NCI-H748 treated with DMSO at 0.1 percent for 48 hours (cell line): ENCODE data around the gene GDPD5.

Experiments
- DNase-seq: peaks from one replicate; lab custom pipeline; 2025; lab: John Stamatoyannopoulos, UW

The GDPD5 gene

GRCh38 chr11:75536786-75537641 is 11.3 kb upstream of the GDPD5 start:
- no peak for DNase-seq

- no peak for DNase-seq
These were observed 9.3 kb upstream of the GDPD5 start for GRCh38 chr11:75535071-75535470.

GRCh38 chr11:75534259-75535069 is 8.7 kb upstream of the GDPD5 start:
- DNase-seq, result peak; percentile 44

- DNase-seq, result no peak
These were observed 8.1 kb upstream of the GDPD5 start for GRCh38 chr11:75533896-75534258.

GRCh38 chr11:75532200-75533048 is 6.7 kb upstream of the GDPD5 start:
- DNase-seq, result peak; percentile 62

- no peak for DNase-seq
These were observed 5.6 kb upstream of the GDPD5 start for GRCh38 chr11:75531325-75531724.

- DNase-seq, result no peak
These were observed 4.8 kb upstream of the GDPD5 start for GRCh38 chr11:75530577-75530976.

GRCh38 chr11:75527938-75528735 is 2.4 kb upstream of the GDPD5 start:
- no peak for DNase-seq

- DNase-seq, result no peak
These were observed 1.4 kb upstream of the GDPD5 start for GRCh38 chr11:75527130-75527529.

GRCh38 chr11:75526192-75526541 is 426 bp upstream of the GDPD5 start:
- DNase-seq, result no peak

- no peak for DNase-seq
These were observed 892 bp downstream of the GDPD5 start for GRCh38 chr11:75524665-75525432.

GRCh38 chr11:75523811-75524664 is 1.7 kb downstream of the GDPD5 start:
- DNase-seq, result no peak

GRCh38 chr11:75523189-75523588 is 2.6 kb downstream of the GDPD5 start:
- no peak for DNase-seq

GRCh38 chr11:75522286-75523044 is 3.3 kb downstream of the GDPD5 start:
- no peak for DNase-seq

GRCh38 chr11:75520688-75521087 is 5.1 kb downstream of the GDPD5 start:
- no peak for DNase-seq

GRCh38 chr11:75518771-75519653 is 6.7 kb downstream of the GDPD5 start:
- no peak for DNase-seq

GRCh38 chr11:75518204-75518549 is 7.6 kb downstream of the GDPD5 start:
- no peak for DNase-seq

GRCh38 chr11:75516886-75517285 is 8.9 kb downstream of the GDPD5 start:
- no peak for DNase-seq
